Frontal cortex (tissue), 4 donors: ENCODE results near the gene GLRA3. TPM values are rescaled to one million over a fixed set of nuclear protein-coding genes. Genes with fewer than 3 reads are reported as not detected.

Experiments
- DNase-seq, 2 donors: peaks; one replicate each; pipeline ENCODE4 v3.0.0; 2012; ENCODE audit warnings: low spot score in 2 of 2
- FAIRE-seq: peaks from 2 replicates; lab custom pipeline; 2012; peaks lifted over from hg19 to GRCh38; lab: Jason Lieb, UNC
- total RNA-seq: library from RNA; depleted of rRNA; stranded (reverse); fragments of >200 nt; gene quantifications from one replicate; pipeline ENCODE4 v1.2.3, GENCODE V29; 2014
- donor health status: control.
- donor health status: control.
- donor health status: control.

GLRA3 gene
- total RNA-seq, 1 donor from 2014 or later, result 6.1 TPM

- DNase-seq, result no peak
- no peak for FAIRE-seq
These were observed 212.4 kb downstream of the GLRA3 start for GRCh38 chr4:174616661-174617060.

- DNase-seq (no peak), FAIRE-seq (no peak)
These were observed 215.1 kb downstream of the GLRA3 start for GRCh38 chr4:174613979-174614378.

- DNase-seq, result no peak
These were observed 217.3 kb downstream of the GLRA3 start for GRCh38 chr4:174611792-174612191.

GRCh38 chr4:174607792-174608191, 221.3 kb downstream of the GLRA3 start:
- FAIRE-seq (no peak), DNase-seq (no peak)

More at GRCh38 chr4:174611792-174612191, 217.3 kb downstream of the GLRA3 start:
- no peak for FAIRE-seq

- FAIRE-seq (no peak), DNase-seq (no peak)
These were observed 224.8 kb downstream of the GLRA3 start for GRCh38 chr4:174604198-174604597.

GRCh38 chr4:174600391-174600790, 228.7 kb downstream of the GLRA3 start:
- no peak for FAIRE-seq

GRCh38 chr4:174598800-174599199, 230.2 kb downstream of the GLRA3 start:
- FAIRE-seq, result no peak
- no peak for DNase-seq

More at GRCh38 chr4:174600391-174600790, 228.7 kb downstream of the GLRA3 start:
- DNase-seq, result no peak

GRCh38 chr4:174596513-174596912, 232.5 kb downstream of the GLRA3 start:
- DNase-seq (no peak), FAIRE-seq (no peak)

- DNase-seq (no peak), FAIRE-seq (no peak)
These were observed 233.7 kb downstream of the GLRA3 start for GRCh38 chr4:174595141-174595929.

GRCh38 chr4:174593701-174594100, 235.3 kb downstream of the GLRA3 start:
- DNase-seq, result no peak
- no peak for FAIRE-seq

GRCh38 chr4:174592985-174593335, 236.1 kb downstream of the GLRA3 start:
- FAIRE-seq (no peak), DNase-seq (no peak)

GRCh38 chr4:174592256-174592984, 236.6 kb downstream of the GLRA3 start:
- no peak for FAIRE-seq
- no peak for DNase-seq

- FAIRE-seq (no peak), DNase-seq (no peak)
These were observed 237.6 kb downstream of the GLRA3 start for GRCh38 chr4:174591243-174592021.

GRCh38 chr4:174590336-174590735, 238.7 kb downstream of the GLRA3 start:
- no peak for DNase-seq
- no peak for FAIRE-seq

Other genes starting within 250 kb of the GLRA3 start
- 0.41 TPM for gene ADAM29, start 89.1 kb upstream of the GLRA3 start, total RNA-seq